Stomach (tissue), 4 donors: ENCODE measurements around the gene SCIMP.

Experiments
- EP300 ChIP-seq: sonication (generic); formaldehyde crosslinking; IDR thresholded peaks from one replicate; pipeline ENCODE4 v1.6.1; 2017; ENCODE audit warnings: antibody characterized with exemption
- POLR2A ChIP-seq, 4 donors: fragments of 450-650 bp; IDR thresholded peaks; one replicate each; pipeline ENCODE4 v1.6.1; 2016; ENCODE audit warnings: antibody characterized with exemption in 4 of 4, control low read depth in 2 of 4, mild to moderate bottlenecking in 1 of 4, moderate library complexity in 1 of 4
- POLR2AphosphoS5 ChIP-seq, 3 donors: sonication (generic); formaldehyde crosslinking; IDR thresholded peaks; one replicate each; pipeline ENCODE4 v1.6.1; 2016; ENCODE audit warnings: antibody characterized with exemption in 3 of 3
- TF ChIP-seq, protein P1 (sequence below), 7 experiments: fragments of 450-650 bp in 4 of 7; fragments of 200-600 bp in 3 of 7; sonication (generic) in 3 of 7; IDR thresholded peaks; one replicate each; pipeline ENCODE4 v1.5.1; 2016 to 2019; ENCODE audit warnings: antibody characterized with exemption in 7 of 7, control low read depth in 2 of 7, mild to moderate bottlenecking in 1 of 7

DNA sequence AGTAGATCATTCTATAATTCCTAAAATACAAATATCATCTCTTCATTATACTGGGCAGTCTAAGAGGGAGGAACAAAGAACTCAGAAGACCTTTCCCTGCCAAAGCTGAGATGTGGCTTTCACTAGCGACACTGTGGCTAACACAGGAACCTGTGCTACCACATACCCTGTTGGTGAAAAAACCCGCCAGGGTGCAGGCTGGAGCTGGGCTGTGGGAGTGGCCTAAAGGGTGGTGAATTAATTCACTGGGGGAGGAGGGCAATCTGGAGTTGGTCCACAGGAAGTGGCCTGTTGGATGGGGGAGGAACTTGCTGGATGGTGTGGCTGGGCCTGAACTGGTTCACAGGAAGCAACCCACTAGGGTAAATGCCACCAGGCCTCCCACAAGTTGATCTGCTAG is 50.4 kb downstream of the SCIMP start:
- TF ChIP-seq, protein P1, sequence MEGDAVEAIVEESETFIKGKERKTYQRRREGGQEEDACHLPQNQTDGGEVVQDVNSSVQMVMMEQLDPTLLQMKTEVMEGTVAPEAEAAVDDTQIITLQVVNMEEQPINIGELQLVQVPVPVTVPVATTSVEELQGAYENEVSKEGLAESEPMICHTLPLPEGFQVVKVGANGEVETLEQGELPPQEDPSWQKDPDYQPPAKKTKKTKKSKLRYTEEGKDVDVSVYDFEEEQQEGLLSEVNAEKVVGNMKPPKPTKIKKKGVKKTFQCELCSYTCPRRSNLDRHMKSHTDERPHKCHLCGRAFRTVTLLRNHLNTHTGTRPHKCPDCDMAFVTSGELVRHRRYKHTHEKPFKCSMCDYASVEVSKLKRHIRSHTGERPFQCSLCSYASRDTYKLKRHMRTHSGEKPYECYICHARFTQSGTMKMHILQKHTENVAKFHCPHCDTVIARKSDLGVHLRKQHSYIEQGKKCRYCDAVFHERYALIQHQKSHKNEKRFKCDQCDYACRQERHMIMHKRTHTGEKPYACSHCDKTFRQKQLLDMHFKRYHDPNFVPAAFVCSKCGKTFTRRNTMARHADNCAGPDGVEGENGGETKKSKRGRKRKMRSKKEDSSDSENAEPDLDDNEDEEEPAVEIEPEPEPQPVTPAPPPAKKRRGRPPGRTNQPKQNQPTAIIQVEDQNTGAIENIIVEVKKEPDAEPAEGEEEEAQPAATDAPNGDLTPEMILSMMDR (IDR thresholded peaks at IDR 0.05): no peak
- TF ChIP-seq POLR2A (IDR thresholded peaks at IDR 0.05) (no peak), POLR2AphosphoS5 (IDR thresholded peaks at IDR 0.05) (no peak), EP300 (no peak)
